Measurements from ENCODE around the gene GDF10. TPM values are rescaled to one million over a fixed set of nuclear protein-coding genes. Genes with fewer than 3 reads are reported as not detected.

Gene GDF10
- total RNA-seq, 1 experiment from 2014 or later: not detected

GRCh38 chr10:47332946-47333345, 32.9 kb downstream of the GDF10 start:
- ChIA-PET POLR2A (interaction anchor here (1.0 kb wide), 1 partner anchor 8 kb away, joined by 4 read pairs; no protein-coding TSS in a partner anchor), CTCF (interaction anchor here (0.8 to 2.1 kb wide), 3 partner anchors 11 to 308 kb away, joined by 3 to 9 read pairs (median 6); no protein-coding TSS in a partner anchor)

GRCh38 chr10:47333532-47333931, 33.5 kb downstream of the GDF10 start:
- Mint-ChIP-seq H3K27ac (ENCODE audit: low read depth, unreplicated experiment) (no peak overlapping the region), H3K27me3 (ENCODE audit: insufficient read depth, unreplicated experiment) (peaks cover 58% of the 10 kb centered on the region), H3K4me1 (ENCODE audit: insufficient read depth, unreplicated experiment) (no peaks in the 10 kb centered on the region), H3K4me3 (ENCODE audit: unreplicated experiment) (no peak overlapping the region), H3K36me3 (ENCODE audit: insufficient read depth, unreplicated experiment) (no peaks in the 10 kb centered on the region), H3K9me3 (ENCODE audit: unreplicated experiment) (no peaks in the 10 kb centered on the region)
- intact Hi-C loops (cut with micrococcal nuclease): no loop called here
- no peak for DNase-seq (ENCODE audit: unreplicated experiment)
- no TSS peak for BruUV-seq (replicated peaks)
- POLR2A ChIA-PET: interaction anchor here (1.0 kb wide), 1 partner anchor 9 kb away, joined by 4 read pairs; no protein-coding TSS in a partner anchor
- CTCF ChIA-PET: interaction anchor here (0.8 kb wide), 1 partner anchor 10 kb away, joined by 3 read pairs; no protein-coding TSS in a partner anchor
- no peak for TF ChIP-seq CTCF (IDR thresholded peaks at IDR 0.05; ENCODE audit: unreplicated experiment)

More at GRCh38 chr10:47332946-47333345, 32.9 kb downstream of the GDF10 start:
- Mint-ChIP-seq H3K27me3 (ENCODE audit: insufficient read depth, unreplicated experiment) (peaks cover 52% of the 10 kb centered on the region), H3K9me3 (ENCODE audit: unreplicated experiment) (no peaks in the 10 kb centered on the region), H3K27ac (ENCODE audit: low read depth, unreplicated experiment) (no peak overlapping the region), H3K4me1 (ENCODE audit: insufficient read depth, unreplicated experiment) (no peaks in the 10 kb centered on the region), H3K36me3 (ENCODE audit: insufficient read depth, unreplicated experiment) (no peaks in the 10 kb centered on the region), H3K4me3 (ENCODE audit: unreplicated experiment) (no peak overlapping the region)
- no peak for DNase-seq (ENCODE audit: unreplicated experiment)
- intact Hi-C loops (cut with micrococcal nuclease): no loop called here
- no peak for TF ChIP-seq CTCF (IDR thresholded peaks at IDR 0.05; ENCODE audit: unreplicated experiment)
- BruUV-seq (replicated peaks): no TSS peak

GRCh38 chr10:47334466-47335295, 34.7 kb downstream of the GDF10 start:
- intact Hi-C loops (cut with micrococcal nuclease): no loop called here
- BruUV-seq (replicated peaks): no TSS peak
- CTCF ChIA-PET: interaction anchor here (0.6 kb wide), 1 partner anchor 345 kb away, joined by 3 read pairs; no protein-coding TSS in a partner anchor

More at GRCh38 chr10:47334466-47335295, 34.7 kb downstream of the GDF10 start:
- H3K4me3 Mint-ChIP-seq (ENCODE audit: unreplicated experiment): no peak overlapping the region
- no peak for DNase-seq (ENCODE audit: unreplicated experiment)
- POLR2A ChIA-PET: no interaction called here
- no peaks in the 10 kb centered on the region for H3K36me3 Mint-ChIP-seq (ENCODE audit: insufficient read depth, unreplicated experiment)
- H3K27me3 Mint-ChIP-seq (ENCODE audit: insufficient read depth, unreplicated experiment): peaks cover 69% of the 10 kb centered on the region
- no peaks in the 10 kb centered on the region for H3K4me1 Mint-ChIP-seq (ENCODE audit: insufficient read depth, unreplicated experiment)
- no peak for TF ChIP-seq CTCF (IDR thresholded peaks at IDR 0.05; ENCODE audit: unreplicated experiment)
- H3K27ac Mint-ChIP-seq (ENCODE audit: low read depth, unreplicated experiment): no peak overlapping the region
- no peaks in the 10 kb centered on the region for H3K9me3 Mint-ChIP-seq (ENCODE audit: unreplicated experiment)

All from MCF 10A (cell line).